ENCODE measurements around the gene AKTIP.
A peak's percentile ranks its signal among the peaks of the same experiment; 100 is the strongest.

The AKTIP gene

DNA sequence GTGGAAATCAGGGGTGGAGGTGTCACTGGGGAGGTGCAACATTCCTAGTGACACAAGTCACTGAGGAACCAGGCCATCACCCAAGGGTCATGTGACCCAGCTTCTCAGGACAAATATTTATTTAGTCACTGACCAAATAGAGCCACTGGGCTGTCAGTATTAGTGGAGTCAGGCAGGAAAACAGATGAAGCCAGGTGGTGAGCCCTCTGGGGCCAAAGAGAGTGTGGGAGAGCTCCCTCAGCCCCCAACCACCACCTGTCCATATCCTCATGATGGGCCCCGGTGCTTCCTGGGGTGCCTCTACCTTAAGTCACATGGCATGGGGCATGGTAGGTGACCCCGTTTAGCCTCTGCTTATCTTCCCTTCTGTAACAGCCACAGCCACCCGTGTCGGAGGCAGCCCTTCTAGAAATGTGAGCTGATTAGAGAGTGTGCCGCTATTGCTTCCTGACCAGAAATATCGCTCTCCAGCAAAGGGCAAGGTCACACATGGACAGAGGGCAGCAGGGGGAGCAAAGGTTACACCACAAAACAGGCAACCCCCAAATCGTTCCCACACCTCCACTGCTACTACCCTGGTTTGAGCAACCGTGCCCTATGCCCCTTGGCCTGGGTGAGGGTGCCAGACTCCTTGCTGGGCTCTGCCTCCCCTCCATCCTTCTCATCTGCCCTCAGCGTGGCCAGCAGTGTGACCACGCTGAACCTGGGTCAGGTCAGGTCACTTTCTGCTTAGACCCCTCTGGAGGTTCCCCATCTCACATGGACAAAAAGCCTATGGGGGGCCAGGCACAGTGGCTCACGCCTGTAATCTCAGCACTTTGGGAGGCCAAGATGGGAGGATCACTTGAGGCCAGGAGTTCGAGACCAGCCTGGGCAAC, 8.6 kb upstream of the AKTIP start:
- no peak overlapping the region for H3K4me3 ChIP-seq (ENCODE audit: low read length)
- TF ChIP-seq, protein P1, sequence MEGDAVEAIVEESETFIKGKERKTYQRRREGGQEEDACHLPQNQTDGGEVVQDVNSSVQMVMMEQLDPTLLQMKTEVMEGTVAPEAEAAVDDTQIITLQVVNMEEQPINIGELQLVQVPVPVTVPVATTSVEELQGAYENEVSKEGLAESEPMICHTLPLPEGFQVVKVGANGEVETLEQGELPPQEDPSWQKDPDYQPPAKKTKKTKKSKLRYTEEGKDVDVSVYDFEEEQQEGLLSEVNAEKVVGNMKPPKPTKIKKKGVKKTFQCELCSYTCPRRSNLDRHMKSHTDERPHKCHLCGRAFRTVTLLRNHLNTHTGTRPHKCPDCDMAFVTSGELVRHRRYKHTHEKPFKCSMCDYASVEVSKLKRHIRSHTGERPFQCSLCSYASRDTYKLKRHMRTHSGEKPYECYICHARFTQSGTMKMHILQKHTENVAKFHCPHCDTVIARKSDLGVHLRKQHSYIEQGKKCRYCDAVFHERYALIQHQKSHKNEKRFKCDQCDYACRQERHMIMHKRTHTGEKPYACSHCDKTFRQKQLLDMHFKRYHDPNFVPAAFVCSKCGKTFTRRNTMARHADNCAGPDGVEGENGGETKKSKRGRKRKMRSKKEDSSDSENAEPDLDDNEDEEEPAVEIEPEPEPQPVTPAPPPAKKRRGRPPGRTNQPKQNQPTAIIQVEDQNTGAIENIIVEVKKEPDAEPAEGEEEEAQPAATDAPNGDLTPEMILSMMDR (IDR thresholded peaks at IDR 0.05; ENCODE audit: insufficient read depth, low read depth, low read length, missing control alignments), result no peak
- DNase-seq (ENCODE audit: low read depth), result no peak

DNA sequence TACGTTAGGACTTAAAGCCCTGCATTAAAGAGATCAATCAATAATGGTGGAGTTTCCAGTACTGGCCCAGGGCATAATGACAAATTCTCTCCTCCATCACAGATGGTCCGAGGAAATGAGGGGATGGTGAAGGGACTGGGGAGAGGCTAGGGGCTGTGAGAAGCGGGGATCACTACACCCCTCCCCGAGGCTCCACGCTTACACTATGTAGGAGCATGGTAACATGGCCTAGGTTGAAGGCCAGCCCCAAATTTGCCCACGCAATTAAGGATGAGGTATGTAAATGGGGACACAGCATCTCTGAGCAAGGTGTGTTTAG, 8.0 kb upstream of the AKTIP start:
- no peak for DNase-seq (ENCODE audit: low read depth)
- TF ChIP-seq, protein P1 (IDR thresholded peaks at IDR 0.05; ENCODE audit: insufficient read depth, low read depth, low read length, missing control alignments), result no peak
- no peak overlapping the region for H3K4me3 ChIP-seq (ENCODE audit: low read length)

DNA sequence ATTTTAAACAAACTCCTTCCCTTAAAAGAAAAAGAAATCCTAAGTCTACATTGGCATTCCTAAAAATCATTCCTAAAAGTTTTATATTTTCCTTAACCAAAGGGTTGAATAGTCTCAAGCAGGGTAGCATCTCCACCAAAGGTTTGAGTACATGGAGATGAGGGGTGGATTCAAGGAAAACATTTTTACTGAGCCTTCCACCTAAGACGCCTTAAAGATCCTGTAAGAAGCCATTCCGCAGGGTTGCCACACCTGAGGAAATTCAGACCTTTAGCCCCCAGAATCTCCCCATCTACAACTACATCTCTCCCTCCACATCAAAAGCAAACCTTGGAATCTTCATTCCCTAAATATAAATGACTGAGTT, 7.7 kb upstream of the AKTIP start:
- no peak for DNase-seq (ENCODE audit: low read depth)
- no peak overlapping the region for H3K4me3 ChIP-seq (ENCODE audit: low read length)
- TF ChIP-seq, protein P1 (IDR thresholded peaks at IDR 0.05; ENCODE audit: insufficient read depth, low read depth, low read length, missing control alignments), result no peak

DNA sequence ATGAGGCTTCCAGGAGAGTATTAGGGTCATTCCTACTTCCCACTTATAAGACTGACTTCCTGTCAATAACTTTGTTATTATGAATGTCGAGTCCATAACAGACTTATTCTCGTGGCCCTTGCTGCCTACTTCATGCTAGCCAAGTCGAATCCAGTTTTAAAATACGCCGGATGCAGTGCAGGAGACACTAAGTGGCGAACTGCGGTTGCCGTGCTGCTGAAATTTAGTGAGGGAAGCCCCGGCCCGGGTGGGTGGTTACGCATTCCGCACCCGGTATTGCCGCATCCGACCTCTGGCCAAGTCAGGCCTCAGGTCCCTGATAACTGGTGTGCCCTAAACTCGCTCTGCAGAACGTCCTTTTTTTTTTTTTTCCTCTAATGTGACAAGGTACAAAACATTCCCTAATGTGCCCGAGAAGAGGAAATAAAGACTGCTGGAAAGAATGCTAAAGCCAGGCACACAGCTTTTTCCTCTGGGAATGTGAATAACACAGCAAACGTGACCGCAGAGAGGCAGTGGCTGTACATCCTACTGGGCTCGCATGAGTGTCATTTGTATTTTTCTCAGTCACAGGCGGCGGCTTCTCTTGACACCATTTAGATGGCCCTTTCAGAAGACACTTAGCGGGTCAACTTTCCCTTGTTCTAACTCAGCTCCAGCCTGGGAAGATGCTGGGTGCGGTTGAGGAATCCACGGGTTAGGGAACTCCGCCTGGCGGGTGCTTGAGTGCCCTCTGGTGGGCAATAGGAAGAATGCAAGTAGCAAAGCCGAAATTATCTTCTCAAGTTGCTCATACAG, 7.1 kb upstream of the AKTIP start:
- DNase-seq (ENCODE audit: low read depth), result peak; percentile 66
- H3K4me3 ChIP-seq (ENCODE audit: low read length), result no peak overlapping the region
- TF ChIP-seq, protein P1 (IDR thresholded peaks at IDR 0.05; ENCODE audit: insufficient read depth, low read depth, low read length, missing control alignments), result peak; percentile 96

DNA sequence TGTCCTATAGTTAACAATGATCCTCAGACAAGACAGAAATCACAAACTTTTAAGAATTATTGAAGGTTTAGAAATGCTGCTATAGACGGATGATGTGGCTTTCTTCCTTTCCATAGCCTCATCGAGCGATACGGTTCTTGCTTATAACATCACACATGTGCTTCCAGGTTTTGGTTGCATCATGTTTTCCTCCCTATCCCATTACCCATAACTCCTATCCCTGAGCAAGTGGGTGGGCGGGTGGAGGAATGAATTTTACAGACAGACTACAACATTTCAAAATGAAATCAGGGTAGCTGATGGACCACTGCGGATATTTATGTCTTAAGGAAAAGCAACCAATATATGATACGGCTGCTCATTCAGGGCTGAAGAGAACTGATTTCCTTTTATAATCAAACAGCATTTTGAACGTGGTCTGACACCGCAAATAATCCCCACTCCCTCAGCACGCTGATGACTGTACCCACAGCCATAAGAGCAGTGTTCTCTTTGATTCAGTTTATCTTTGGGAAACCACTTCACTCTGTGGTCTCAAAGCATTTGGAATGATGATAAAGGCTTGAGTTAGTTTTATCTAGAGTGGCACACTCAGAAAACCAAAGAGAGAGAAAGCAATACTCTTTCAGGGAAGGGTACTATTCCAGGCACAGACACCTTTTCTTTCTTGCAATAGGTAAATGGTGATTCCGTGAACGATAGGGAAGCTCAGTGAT, 4.6 kb upstream of the AKTIP start:
- TF ChIP-seq, protein P1 (IDR thresholded peaks at IDR 0.05; ENCODE audit: insufficient read depth, low read depth, low read length, missing control alignments), result no peak
- no peak overlapping the region for H3K4me3 ChIP-seq (ENCODE audit: low read length)
- no peak for DNase-seq (ENCODE audit: low read depth)

DNA sequence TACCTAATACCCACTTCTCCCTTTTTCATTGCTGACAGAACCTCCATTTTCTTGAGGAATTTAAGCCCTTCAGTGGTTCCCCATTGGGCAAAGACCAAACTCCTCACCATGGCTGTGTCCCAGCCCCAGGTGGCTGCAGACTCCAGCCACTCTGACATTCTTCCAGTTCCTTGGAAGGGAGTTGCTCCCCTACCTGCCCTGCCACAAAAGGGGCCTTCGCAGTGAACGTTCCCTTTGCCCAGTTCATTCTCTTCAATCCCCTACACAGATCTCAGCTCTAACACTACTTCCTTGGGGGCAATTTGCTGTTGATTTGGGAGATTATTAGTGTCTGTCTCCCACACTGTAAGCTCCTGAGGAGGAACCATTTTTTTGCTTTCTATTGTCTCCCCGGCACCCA, 3.2 kb upstream of the AKTIP start:
- H3K4me3 ChIP-seq (ENCODE audit: low read length), result no peak overlapping the region
- no peak for DNase-seq (ENCODE audit: low read depth)
- TF ChIP-seq, protein P1 (IDR thresholded peaks at IDR 0.05; ENCODE audit: insufficient read depth, low read depth, low read length, missing control alignments), result no peak

All from epithelial cell of esophagus (primary cell).